GM19463 (cell line): Measurements from ENCODE around the gene GRK5.
"Not testable (repeated sequence)": the region's sequence is repeated elsewhere in the genome, so short reads cannot be mapped to it uniquely, and the experiment has no call there.

Source experiments
- ATAC-seq: cut with Tn5 transposase; IDR thresholded peaks from one replicate; pipeline ENCODE4 v1.9.1; 2021; ENCODE audit warnings: mild to moderate bottlenecking, moderate library complexity; ENCODE audit not compliant: unreplicated experiment

GRK5 gene

GRCh38 chr10:119248184-119248583 lies 40.8 kb downstream of the GRK5 start:
- no peak for ATAC-seq

GRCh38 chr10:119248681-119249080 lies 41.3 kb downstream of the GRK5 start:
- no peak for ATAC-seq

- no peak for ATAC-seq
Measured at GRCh38 chr10:119250641-119251314, 43.4 kb downstream of the GRK5 start.

- ATAC-seq: no peak
Measured at GRCh38 chr10:119251315-119251708, 43.9 kb downstream of the GRK5 start.

GRCh38 chr10:119252051-119252465 lies 44.7 kb downstream of the GRK5 start:
- ATAC-seq: no peak

- ATAC-seq: no peak
Measured at GRCh38 chr10:119252470-119253151, 45.2 kb downstream of the GRK5 start.

GRCh38 chr10:119253433-119254174 lies 46.2 kb downstream of the GRK5 start:
- ATAC-seq: no peak

- ATAC-seq: no peak
Measured at GRCh38 chr10:119254335-119254734, 47.0 kb downstream of the GRK5 start.

- no peak for ATAC-seq
Measured at GRCh38 chr10:119256030-119256429, 48.7 kb downstream of the GRK5 start.

- ATAC-seq: no peak
Measured at GRCh38 chr10:119256897-119257296, 49.5 kb downstream of the GRK5 start.

- no peak for ATAC-seq
Measured at GRCh38 chr10:119257899-119258419, 50.6 kb downstream of the GRK5 start.

- no peak for ATAC-seq
Measured at GRCh38 chr10:119259345-119259744, 52.0 kb downstream of the GRK5 start.

GRCh38 chr10:119261016-119261415 lies 53.6 kb downstream of the GRK5 start:
- ATAC-seq: not testable (repeated sequence)

- ATAC-seq: no peak
Measured at GRCh38 chr10:119263951-119264617, 56.7 kb downstream of the GRK5 start.

- no peak for ATAC-seq
Measured at GRCh38 chr10:119265691-119266090, 58.3 kb downstream of the GRK5 start.

- ATAC-seq: no peak
Measured at GRCh38 chr10:119267384-119267783, 60.0 kb downstream of the GRK5 start.

- ATAC-seq: no peak
Measured at GRCh38 chr10:119268428-119268827, 61.1 kb downstream of the GRK5 start.

- peak; percentile 78 for ATAC-seq
Measured at GRCh38 chr10:119268871-119269506, 61.6 kb downstream of the GRK5 start.

- no peak for ATAC-seq
Measured at GRCh38 chr10:119269737-119270136, 62.4 kb downstream of the GRK5 start.

- ATAC-seq: peak; percentile 38
Measured at GRCh38 chr10:119270762-119271366, 63.5 kb downstream of the GRK5 start.
